PC-3 (cell line): Measurements from ENCODE around the gene IL17D.

Experiments
- EZH2 ChIP-seq: fragments of 300-600 bp; sonication (generic); IDR thresholded peaks from one replicate; pipeline ENCODE4 v1.6.1; 2017; ENCODE audit warnings: antibody characterized with exemption, mild to moderate bottlenecking, low read length; ENCODE audit not compliant: unreplicated experiment
- EZH2phosphoT487 ChIP-seq: fragments of 300-600 bp; sonication (generic); IDR thresholded peaks from 2 replicates; pipeline ENCODE4 v1.6.1; 2018; ENCODE audit warnings: mild to moderate bottlenecking, antibody characterized with exemption, low read length, borderline replicate concordance
- TF ChIP-seq, protein P1 (sequence below): fragments of 300-600 bp; sonication (generic); conservative IDR thresholded peaks from 2 replicates; pipeline ENCODE4 v1.5.1; 2017; ENCODE audit warnings: antibody characterized with exemption, low read depth, mild to moderate bottlenecking, low read length

DNA sequence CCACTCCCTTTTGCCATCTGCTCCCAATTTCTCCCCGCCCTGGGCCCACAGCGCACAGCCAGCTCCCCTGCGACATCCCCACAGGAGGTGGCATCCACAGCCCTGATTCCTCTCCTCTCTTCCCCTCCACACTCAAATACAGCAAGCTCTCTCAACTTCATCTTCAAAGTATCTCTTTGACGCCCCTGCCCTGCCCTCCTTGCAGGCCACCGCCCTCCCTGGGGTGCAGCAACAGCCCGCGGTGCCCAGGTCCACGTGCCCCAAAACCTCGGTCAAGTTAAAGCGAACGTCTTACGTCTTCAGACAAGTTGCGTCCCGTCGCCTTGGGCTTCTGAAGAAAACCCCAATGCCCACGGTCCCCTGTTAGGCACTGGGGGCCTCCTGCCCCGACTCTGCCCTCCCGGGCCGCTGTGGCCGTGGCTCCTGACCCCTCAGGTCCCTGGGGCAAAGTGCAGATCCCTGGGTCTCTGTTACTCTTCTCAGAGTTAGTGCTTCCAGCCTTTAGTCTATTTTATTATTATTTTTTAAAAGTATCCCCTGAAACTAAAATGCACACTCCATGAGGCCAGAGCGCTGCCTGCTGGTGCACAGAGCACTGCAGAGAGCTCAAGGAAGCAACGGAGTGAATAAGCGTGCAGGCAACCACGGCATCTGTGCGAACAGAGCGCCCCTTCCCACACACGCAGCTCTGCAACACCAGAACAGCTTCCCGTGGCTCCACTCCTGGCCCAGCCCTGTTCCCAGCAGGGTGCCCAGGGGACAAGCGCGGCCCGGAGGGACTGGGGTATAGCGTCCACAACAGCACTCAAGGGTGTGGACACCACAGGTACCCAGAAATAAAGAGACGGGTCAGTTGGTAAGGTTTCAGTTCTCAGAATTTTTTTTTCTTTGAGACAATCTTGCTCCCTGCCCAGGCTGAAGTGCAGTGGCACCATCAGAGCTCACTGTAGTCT lies 26.4 kb downstream of the IL17D start:
- TF ChIP-seq EZH2 (no peak), EZH2phosphoT487 (no peak)
- TF ChIP-seq, protein P1, sequence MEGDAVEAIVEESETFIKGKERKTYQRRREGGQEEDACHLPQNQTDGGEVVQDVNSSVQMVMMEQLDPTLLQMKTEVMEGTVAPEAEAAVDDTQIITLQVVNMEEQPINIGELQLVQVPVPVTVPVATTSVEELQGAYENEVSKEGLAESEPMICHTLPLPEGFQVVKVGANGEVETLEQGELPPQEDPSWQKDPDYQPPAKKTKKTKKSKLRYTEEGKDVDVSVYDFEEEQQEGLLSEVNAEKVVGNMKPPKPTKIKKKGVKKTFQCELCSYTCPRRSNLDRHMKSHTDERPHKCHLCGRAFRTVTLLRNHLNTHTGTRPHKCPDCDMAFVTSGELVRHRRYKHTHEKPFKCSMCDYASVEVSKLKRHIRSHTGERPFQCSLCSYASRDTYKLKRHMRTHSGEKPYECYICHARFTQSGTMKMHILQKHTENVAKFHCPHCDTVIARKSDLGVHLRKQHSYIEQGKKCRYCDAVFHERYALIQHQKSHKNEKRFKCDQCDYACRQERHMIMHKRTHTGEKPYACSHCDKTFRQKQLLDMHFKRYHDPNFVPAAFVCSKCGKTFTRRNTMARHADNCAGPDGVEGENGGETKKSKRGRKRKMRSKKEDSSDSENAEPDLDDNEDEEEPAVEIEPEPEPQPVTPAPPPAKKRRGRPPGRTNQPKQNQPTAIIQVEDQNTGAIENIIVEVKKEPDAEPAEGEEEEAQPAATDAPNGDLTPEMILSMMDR, result no peak
